Liver (tissue), 9 donors: ENCODE measurements around the gene UBTD1. TPM values are rescaled to one million over a fixed set of nuclear protein-coding genes. Genes with fewer than 3 reads are reported as not detected.

Experiments
- DNase-seq: peaks from one replicate; pipeline ENCODE4 v3.0.0-alpha.2; 2017; ENCODE audit warnings: low spot score
- H3K27ac ChIP-seq, 2 donors: one replicate each; pipeline ENCODE4 v1.7.0; 2013; ENCODE audit warnings: inconsistent platforms in 2 of 2, low read length in 2 of 2, control low read depth in 1 of 2, low read depth in 1 of 2, mild to moderate bottlenecking in 1 of 2
- H3K27me3 ChIP-seq, 4 donors: one replicate each; pipeline versions ENCODE4 v1.6.1 to v1.7.0; 2013; ENCODE audit warnings: low read length in 3 of 4, inconsistent platforms in 1 of 4, mild to moderate bottlenecking in 1 of 4, moderate library complexity in 1 of 4; ENCODE audit not compliant: control insufficient read depth in 4 of 4, insufficient read depth in 4 of 4
- H3K36me3 ChIP-seq, 4 donors: one replicate each; pipeline versions ENCODE4 v1.6.1 to v1.7.0; 2013; ENCODE audit warnings: low read length in 3 of 4, mild to moderate bottlenecking in 3 of 4, low read depth in 1 of 4, moderate library complexity in 1 of 4; ENCODE audit not compliant: control insufficient read depth in 4 of 4, insufficient read depth in 3 of 4
- H3K4me1 ChIP-seq, 4 donors: one replicate each; pipeline versions ENCODE4 v1.6.1 to v1.7.0; 2013; ENCODE audit warnings: low read length in 3 of 4, mild to moderate bottlenecking in 3 of 4, moderate library complexity in 1 of 4; ENCODE audit not compliant: control insufficient read depth in 4 of 4, insufficient read depth in 4 of 4
- H3K4me3 ChIP-seq, 3 donors: one replicate each; pipeline versions ENCODE4 v1.6.1 to v1.7.0; 2013; ENCODE audit warnings: low read length in 3 of 3, control low read depth in 1 of 3, low read depth in 1 of 3, mild to moderate bottlenecking in 1 of 3
- H3K9ac ChIP-seq, 2 donors: one replicate each; pipeline ENCODE4 v1.7.0; 2013; ENCODE audit warnings: low read length in 2 of 2, mild to moderate bottlenecking in 2 of 2, moderate library complexity in 2 of 2, control low read depth in 1 of 2, low read depth in 1 of 2
- H3K9me3 ChIP-seq, 4 donors: one replicate each; pipeline versions ENCODE4 v1.6.1 to v1.7.0; 2013; ENCODE audit warnings: low read length in 3 of 4; ENCODE audit not compliant: control insufficient read depth in 4 of 4
- EGR1 ChIP-seq, 2 donors: IDR thresholded peaks; 2 replicates each; pipeline ENCODE4 v1.6.1; 2016 to 2018; ENCODE audit warnings: antibody characterized with exemption in 2 of 2, low read depth in 2 of 2
- FOXA1 ChIP-seq: IDR thresholded peaks from 2 replicates; pipeline ENCODE4 v1.6.1; 2016; ENCODE audit warnings: antibody characterized with exemption
- FOXA2 ChIP-seq: IDR thresholded peaks from 2 replicates; pipeline ENCODE4 v1.6.1; 2016; ENCODE audit warnings: antibody characterized with exemption
- GABPA ChIP-seq, 2 donors: IDR thresholded peaks in 1 of 2; conservative IDR thresholded peaks in 1 of 2; 2 replicates each; pipeline ENCODE4 v1.6.1; 2016; ENCODE audit warnings: antibody characterized with exemption in 2 of 2, mild to moderate bottlenecking in 1 of 2, moderate library complexity in 1 of 2
- HNF4A ChIP-seq, 2 donors: conservative IDR thresholded peaks; 2 replicates each; pipeline ENCODE4 v1.6.1; 2016; ENCODE audit warnings: antibody characterized with exemption in 2 of 2, mild to moderate bottlenecking in 2 of 2
- HNF4G ChIP-seq: IDR thresholded peaks from 2 replicates; pipeline ENCODE4 v1.6.1; 2016; ENCODE audit warnings: antibody characterized with exemption
- JUND ChIP-seq, 2 donors: IDR thresholded peaks; 2 replicates each; pipeline ENCODE4 v1.6.1; 2016; ENCODE audit warnings: antibody characterized with exemption in 2 of 2
- NR2F2 ChIP-seq: IDR thresholded peaks from 2 replicates; pipeline ENCODE4 v1.6.1; 2016; ENCODE audit warnings: antibody characterized with exemption
- RAD21 ChIP-seq, 2 donors: IDR thresholded peaks; 2 replicates each; pipeline ENCODE4 v1.6.1; 2016; ENCODE audit warnings: antibody characterized with exemption in 2 of 2, mild to moderate bottlenecking in 2 of 2
- RXRA ChIP-seq, 2 donors: IDR thresholded peaks; 2 replicates each; pipeline ENCODE4 v1.6.1; 2017 to 2018; ENCODE audit warnings: antibody characterized with exemption in 2 of 2, mild to moderate bottlenecking in 1 of 2
- SP1 ChIP-seq: IDR thresholded peaks from 2 replicates; pipeline ENCODE4 v1.6.1; 2018; ENCODE audit warnings: antibody characterized with exemption, mild to moderate bottlenecking
- TAF1 ChIP-seq: conservative IDR thresholded peaks from 2 replicates; pipeline ENCODE4 v1.6.1; 2016; ENCODE audit warnings: antibody characterized with exemption, mild to moderate bottlenecking
- YY1 ChIP-seq: IDR thresholded peaks from 2 replicates; pipeline ENCODE4 v1.6.1; 2016; ENCODE audit warnings: antibody characterized with exemption, mild to moderate bottlenecking
- WGBS: extraction: QIAGEN DNeasy Blood & Tissue Kit; methylation state at CpG from one replicate; pipeline ENCODE4 v1.1.7; 2013; 5-methylcytosine and 5-hydroxymethylcytosine counted together
- polyA plus RNA-seq, 2 donors: library from polyadenylated mRNA; stranded (reverse) in 1 of 2; unstranded in 1 of 2; fragments of 200-250 nt in 1 of 2; fragments of >200 nt in 1 of 2; fragmentation: Nextera tagmentation in 1 of 2; extraction: Ambion mirVana in 1 of 2; gene quantifications; one replicate each; pipeline versions ENCODE4 v1.2.1 to v1.2.3, GENCODE V29; 2013 to 2015
- total RNA-seq, 2 donors: library from RNA; depleted of rRNA; stranded (reverse); fragments of >200 nt; gene quantifications; one replicate each; pipeline ENCODE4 v1.2.3, GENCODE V29; 2014
- TF ChIP-seq, protein P1 (sequence below): IDR thresholded peaks from 2 replicates; pipeline ENCODE4 v1.6.1; 2016; ENCODE audit warnings: antibody characterized with exemption
- TF ChIP-seq, protein P2 (sequence below): IDR thresholded peaks from 2 replicates; pipeline ENCODE4 v1.6.1; 2016; ENCODE audit warnings: antibody characterized with exemption
- TF ChIP-seq, protein P3 (sequence below): fragments of 150-350 bp; IDR thresholded peaks from 2 replicates; pipeline ENCODE4 v1.5.1; 2017; ENCODE audit warnings: improper control_type of control experiment, low read depth, low read length; ENCODE audit not compliant: missing input control
- TF ChIP-seq, protein P4 (sequence below): IDR thresholded peaks from 2 replicates; pipeline ENCODE4 v1.6.1; 2016; ENCODE audit warnings: antibody characterized with exemption
- TF ChIP-seq, protein P5 (sequence below): IDR thresholded peaks from 2 replicates; pipeline ENCODE4 v1.6.1; 2016; ENCODE audit warnings: antibody characterized with exemption, mild to moderate bottlenecking
- donor health status: healthy.
- donor health status: healthy.
- donor health status: healthy.
- donor health status: healthy.
- donor health status: healthy.

The UBTD1 gene
- total and polyA plus RNA-seq, 4 donors = 2.7 to 11.0 (median 9.3) TPM

DNA sequence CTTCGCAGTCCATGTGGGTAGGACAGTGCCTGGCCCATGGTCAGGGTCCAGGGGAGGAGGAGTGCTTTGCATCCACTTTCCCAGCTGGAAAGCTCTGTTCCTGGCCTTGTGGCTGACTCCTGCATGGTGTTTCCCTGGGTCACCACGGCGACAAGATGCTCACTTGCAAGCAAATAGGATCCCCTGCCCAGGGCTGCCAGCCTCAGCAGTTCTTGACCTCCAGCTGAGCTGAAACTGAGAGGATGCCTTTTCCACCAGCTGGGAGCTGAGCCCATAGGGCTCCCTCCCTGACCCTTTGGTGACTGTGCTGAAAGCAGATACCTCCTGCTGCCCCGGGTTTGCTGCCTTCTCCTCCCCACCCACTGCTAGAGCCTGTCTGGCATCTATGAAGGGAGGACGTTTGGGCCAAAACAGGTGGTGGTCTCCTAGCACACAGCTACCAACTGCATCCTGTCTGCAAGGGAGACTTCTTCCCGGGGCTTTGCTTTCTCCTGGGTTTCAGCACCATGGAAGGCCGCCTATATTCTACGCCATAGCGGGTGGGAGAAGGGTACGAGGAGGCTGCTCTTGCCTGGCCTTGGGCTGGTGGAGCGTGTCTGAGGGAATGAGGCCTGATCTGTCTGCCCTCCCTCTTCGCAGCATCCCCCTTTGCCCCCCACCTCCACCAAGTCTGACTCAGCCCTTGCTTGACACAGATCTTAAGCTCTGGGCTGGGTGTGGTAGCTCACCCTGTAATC is 34.4 kb downstream of the UBTD1 start:
- TF ChIP-seq, protein P1, sequence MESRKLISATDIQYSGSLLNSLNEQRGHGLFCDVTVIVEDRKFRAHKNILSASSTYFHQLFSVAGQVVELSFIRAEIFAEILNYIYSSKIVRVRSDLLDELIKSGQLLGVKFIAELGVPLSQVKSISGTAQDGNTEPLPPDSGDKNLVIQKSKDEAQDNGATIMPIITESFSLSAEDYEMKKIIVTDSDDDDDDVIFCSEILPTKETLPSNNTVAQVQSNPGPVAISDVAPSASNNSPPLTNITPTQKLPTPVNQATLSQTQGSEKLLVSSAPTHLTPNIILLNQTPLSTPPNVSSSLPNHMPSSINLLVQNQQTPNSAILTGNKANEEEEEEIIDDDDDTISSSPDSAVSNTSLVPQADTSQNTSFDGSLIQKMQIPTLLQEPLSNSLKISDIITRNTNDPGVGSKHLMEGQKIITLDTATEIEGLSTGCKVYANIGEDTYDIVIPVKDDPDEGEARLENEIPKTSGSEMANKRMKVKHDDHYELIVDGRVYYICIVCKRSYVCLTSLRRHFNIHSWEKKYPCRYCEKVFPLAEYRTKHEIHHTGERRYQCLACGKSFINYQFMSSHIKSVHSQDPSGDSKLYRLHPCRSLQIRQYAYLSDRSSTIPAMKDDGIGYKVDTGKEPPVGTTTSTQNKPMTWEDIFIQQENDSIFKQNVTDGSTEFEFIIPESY = no peak
- TF ChIP-seq RAD21 (IDR thresholded peaks at IDR 0.05) = no peak
- TF ChIP-seq YY1 = no peak
- TF ChIP-seq HNF4A (conservative IDR thresholded peaks at IDR 0.05) = no peak
- no peak for TF ChIP-seq NR2F2
- TF ChIP-seq FOXA2 = no peak
- TF ChIP-seq, protein P2, sequence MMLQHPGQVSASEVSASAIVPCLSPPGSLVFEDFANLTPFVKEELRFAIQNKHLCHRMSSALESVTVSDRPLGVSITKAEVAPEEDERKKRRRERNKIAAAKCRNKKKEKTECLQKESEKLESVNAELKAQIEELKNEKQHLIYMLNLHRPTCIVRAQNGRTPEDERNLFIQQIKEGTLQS = no peak
- TF ChIP-seq RXRA (IDR thresholded peaks at IDR 0.05) = no peak
- TF ChIP-seq, protein P3, sequence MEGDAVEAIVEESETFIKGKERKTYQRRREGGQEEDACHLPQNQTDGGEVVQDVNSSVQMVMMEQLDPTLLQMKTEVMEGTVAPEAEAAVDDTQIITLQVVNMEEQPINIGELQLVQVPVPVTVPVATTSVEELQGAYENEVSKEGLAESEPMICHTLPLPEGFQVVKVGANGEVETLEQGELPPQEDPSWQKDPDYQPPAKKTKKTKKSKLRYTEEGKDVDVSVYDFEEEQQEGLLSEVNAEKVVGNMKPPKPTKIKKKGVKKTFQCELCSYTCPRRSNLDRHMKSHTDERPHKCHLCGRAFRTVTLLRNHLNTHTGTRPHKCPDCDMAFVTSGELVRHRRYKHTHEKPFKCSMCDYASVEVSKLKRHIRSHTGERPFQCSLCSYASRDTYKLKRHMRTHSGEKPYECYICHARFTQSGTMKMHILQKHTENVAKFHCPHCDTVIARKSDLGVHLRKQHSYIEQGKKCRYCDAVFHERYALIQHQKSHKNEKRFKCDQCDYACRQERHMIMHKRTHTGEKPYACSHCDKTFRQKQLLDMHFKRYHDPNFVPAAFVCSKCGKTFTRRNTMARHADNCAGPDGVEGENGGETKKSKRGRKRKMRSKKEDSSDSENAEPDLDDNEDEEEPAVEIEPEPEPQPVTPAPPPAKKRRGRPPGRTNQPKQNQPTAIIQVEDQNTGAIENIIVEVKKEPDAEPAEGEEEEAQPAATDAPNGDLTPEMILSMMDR = no peak
- no peak for TF ChIP-seq JUND (IDR thresholded peaks at IDR 0.05)
- no peak for TF ChIP-seq FOXA1
- no peak for TF ChIP-seq HNF4G
- TF ChIP-seq, protein P4, sequence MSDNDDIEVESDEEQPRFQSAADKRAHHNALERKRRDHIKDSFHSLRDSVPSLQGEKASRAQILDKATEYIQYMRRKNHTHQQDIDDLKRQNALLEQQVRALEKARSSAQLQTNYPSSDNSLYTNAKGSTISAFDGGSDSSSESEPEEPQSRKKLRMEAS = no peak
- TF ChIP-seq, protein P5, sequence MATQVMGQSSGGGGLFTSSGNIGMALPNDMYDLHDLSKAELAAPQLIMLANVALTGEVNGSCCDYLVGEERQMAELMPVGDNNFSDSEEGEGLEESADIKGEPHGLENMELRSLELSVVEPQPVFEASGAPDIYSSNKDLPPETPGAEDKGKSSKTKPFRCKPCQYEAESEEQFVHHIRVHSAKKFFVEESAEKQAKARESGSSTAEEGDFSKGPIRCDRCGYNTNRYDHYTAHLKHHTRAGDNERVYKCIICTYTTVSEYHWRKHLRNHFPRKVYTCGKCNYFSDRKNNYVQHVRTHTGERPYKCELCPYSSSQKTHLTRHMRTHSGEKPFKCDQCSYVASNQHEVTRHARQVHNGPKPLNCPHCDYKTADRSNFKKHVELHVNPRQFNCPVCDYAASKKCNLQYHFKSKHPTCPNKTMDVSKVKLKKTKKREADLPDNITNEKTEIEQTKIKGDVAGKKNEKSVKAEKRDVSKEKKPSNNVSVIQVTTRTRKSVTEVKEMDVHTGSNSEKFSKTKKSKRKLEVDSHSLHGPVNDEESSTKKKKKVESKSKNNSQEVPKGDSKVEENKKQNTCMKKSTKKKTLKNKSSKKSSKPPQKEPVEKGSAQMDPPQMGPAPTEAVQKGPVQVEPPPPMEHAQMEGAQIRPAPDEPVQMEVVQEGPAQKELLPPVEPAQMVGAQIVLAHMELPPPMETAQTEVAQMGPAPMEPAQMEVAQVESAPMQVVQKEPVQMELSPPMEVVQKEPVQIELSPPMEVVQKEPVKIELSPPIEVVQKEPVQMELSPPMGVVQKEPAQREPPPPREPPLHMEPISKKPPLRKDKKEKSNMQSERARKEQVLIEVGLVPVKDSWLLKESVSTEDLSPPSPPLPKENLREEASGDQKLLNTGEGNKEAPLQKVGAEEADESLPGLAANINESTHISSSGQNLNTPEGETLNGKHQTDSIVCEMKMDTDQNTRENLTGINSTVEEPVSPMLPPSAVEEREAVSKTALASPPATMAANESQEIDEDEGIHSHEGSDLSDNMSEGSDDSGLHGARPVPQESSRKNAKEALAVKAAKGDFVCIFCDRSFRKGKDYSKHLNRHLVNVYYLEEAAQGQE = no peak
- TF ChIP-seq SP1 = no peak
- no peak for TF ChIP-seq GABPA (IDR thresholded peaks at IDR 0.05 in 1 of 2, conservative IDR thresholded peaks at IDR 0.05 in 1 of 2)
- no peak for TF ChIP-seq EGR1 (IDR thresholded peaks at IDR 0.05; ENCODE audit: low read depth in 2 of 2)
- TF ChIP-seq TAF1 = no peak
- H3K4me3 ChIP-seq = no peak overlapping the region
- H3K9ac ChIP-seq = no peak overlapping the region
- H3K36me3 ChIP-seq = no peaks in the 10 kb centered on the region
- H3K27me3 ChIP-seq = no peaks in the 10 kb centered on the region
- WGBS = 86% methylated on average over 12 of the region's 12 CpGs
- DNase-seq = no peak
- no peaks in the 10 kb centered on the region for H3K9me3 ChIP-seq
- H3K4me1 ChIP-seq = no peaks in the 10 kb centered on the region
- H3K27ac ChIP-seq = no peak overlapping the region
